ENCODE measurements around the gene ACTN1. TPM values are rescaled to one million over a fixed set of nuclear protein-coding genes. Genes with fewer than 3 reads are reported as not detected.

Gene ACTN1
- total and polyA plus RNA-seq, 2 experiments from 2014 or later = 121 to 280 TPM

DNA sequence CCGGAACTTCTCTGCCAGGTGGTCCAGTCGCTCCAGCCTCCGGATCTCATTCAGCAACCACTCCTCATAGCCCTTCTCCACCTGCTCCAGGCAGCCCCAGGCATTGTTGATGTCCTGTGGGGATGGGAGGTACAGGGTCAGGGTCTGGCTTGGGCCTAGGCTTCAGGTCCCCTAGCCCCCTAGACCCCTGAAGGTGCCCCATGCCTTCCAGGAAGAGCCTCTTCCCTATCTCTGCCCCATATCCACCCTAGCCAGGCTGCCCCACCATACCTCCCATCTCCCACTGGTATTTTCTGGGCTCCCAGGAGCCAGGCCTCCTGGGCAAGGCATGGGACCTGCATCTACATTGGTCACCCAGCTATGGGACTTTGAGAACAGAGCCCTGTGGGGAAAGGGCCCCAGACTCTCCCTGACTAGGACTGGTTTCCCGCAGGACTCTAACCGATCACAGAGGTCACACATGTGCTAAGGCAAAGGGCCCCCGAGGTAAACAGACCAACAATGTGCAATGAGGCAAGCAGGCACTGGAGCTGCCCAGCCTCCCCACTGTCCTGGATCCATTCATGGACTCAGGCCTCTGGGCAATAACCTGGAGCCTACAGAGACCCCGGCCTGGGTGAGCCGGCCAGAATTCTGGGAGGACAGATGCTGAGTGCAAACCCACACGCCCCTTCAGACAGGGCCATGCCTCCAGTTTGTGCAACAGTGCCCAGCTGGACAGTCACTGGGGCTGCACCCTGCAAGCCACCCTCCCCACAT, 88.8 kb downstream of the ACTN1 start:
- Histone ChIP-seq H3K27me3 (ENCODE audit: insufficient read depth) (no peaks in the 10 kb centered on the region), H3F3A (replicated peaks; ENCODE audit: low read depth) (no peaks in the 10 kb centered on the region), H3K4me3 (no peak overlapping the region), H3K4me1 (ENCODE audit: insufficient read depth) (no peaks in the 10 kb centered on the region), H3K9me2 (ENCODE audit: insufficient read depth) (no peaks in the 10 kb centered on the region), H4K20me1 (replicated peaks; ENCODE audit: insufficient read depth) (peaks cover 4% of the 10 kb centered on the region; the same call in 1 of the 2 replicates), H2AFZ (no peak overlapping the region), H3K36me3 (ENCODE audit: insufficient read depth) (peaks cover 35% of the 10 kb centered on the region), H3K4me2 (no peak overlapping the region), H3K79me2 (replicated peaks; ENCODE audit: insufficient read depth) (no peaks in the 10 kb centered on the region), H3K27ac (ENCODE audit: low read depth) (no peak overlapping the region)
- TF ChIP-seq NANOG (IDR thresholded peaks at IDR 0.05; ENCODE audit: borderline replicate concordance) = no peak
- TF ChIP-seq, protein P1, sequence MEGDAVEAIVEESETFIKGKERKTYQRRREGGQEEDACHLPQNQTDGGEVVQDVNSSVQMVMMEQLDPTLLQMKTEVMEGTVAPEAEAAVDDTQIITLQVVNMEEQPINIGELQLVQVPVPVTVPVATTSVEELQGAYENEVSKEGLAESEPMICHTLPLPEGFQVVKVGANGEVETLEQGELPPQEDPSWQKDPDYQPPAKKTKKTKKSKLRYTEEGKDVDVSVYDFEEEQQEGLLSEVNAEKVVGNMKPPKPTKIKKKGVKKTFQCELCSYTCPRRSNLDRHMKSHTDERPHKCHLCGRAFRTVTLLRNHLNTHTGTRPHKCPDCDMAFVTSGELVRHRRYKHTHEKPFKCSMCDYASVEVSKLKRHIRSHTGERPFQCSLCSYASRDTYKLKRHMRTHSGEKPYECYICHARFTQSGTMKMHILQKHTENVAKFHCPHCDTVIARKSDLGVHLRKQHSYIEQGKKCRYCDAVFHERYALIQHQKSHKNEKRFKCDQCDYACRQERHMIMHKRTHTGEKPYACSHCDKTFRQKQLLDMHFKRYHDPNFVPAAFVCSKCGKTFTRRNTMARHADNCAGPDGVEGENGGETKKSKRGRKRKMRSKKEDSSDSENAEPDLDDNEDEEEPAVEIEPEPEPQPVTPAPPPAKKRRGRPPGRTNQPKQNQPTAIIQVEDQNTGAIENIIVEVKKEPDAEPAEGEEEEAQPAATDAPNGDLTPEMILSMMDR (conservative IDR thresholded peaks at IDR 0.05; ENCODE audit: low read depth in 2 of 2) = no peak
- TF ChIP-seq JUNB (IDR thresholded peaks at IDR 0.05; ENCODE audit: unreplicated experiment) = no peak
- TF ChIP-seq, protein P2, sequence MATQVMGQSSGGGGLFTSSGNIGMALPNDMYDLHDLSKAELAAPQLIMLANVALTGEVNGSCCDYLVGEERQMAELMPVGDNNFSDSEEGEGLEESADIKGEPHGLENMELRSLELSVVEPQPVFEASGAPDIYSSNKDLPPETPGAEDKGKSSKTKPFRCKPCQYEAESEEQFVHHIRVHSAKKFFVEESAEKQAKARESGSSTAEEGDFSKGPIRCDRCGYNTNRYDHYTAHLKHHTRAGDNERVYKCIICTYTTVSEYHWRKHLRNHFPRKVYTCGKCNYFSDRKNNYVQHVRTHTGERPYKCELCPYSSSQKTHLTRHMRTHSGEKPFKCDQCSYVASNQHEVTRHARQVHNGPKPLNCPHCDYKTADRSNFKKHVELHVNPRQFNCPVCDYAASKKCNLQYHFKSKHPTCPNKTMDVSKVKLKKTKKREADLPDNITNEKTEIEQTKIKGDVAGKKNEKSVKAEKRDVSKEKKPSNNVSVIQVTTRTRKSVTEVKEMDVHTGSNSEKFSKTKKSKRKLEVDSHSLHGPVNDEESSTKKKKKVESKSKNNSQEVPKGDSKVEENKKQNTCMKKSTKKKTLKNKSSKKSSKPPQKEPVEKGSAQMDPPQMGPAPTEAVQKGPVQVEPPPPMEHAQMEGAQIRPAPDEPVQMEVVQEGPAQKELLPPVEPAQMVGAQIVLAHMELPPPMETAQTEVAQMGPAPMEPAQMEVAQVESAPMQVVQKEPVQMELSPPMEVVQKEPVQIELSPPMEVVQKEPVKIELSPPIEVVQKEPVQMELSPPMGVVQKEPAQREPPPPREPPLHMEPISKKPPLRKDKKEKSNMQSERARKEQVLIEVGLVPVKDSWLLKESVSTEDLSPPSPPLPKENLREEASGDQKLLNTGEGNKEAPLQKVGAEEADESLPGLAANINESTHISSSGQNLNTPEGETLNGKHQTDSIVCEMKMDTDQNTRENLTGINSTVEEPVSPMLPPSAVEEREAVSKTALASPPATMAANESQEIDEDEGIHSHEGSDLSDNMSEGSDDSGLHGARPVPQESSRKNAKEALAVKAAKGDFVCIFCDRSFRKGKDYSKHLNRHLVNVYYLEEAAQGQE (IDR thresholded peaks at IDR 0.05; ENCODE audit: unreplicated experiment) = no peak
- TF ChIP-seq, protein P3, sequence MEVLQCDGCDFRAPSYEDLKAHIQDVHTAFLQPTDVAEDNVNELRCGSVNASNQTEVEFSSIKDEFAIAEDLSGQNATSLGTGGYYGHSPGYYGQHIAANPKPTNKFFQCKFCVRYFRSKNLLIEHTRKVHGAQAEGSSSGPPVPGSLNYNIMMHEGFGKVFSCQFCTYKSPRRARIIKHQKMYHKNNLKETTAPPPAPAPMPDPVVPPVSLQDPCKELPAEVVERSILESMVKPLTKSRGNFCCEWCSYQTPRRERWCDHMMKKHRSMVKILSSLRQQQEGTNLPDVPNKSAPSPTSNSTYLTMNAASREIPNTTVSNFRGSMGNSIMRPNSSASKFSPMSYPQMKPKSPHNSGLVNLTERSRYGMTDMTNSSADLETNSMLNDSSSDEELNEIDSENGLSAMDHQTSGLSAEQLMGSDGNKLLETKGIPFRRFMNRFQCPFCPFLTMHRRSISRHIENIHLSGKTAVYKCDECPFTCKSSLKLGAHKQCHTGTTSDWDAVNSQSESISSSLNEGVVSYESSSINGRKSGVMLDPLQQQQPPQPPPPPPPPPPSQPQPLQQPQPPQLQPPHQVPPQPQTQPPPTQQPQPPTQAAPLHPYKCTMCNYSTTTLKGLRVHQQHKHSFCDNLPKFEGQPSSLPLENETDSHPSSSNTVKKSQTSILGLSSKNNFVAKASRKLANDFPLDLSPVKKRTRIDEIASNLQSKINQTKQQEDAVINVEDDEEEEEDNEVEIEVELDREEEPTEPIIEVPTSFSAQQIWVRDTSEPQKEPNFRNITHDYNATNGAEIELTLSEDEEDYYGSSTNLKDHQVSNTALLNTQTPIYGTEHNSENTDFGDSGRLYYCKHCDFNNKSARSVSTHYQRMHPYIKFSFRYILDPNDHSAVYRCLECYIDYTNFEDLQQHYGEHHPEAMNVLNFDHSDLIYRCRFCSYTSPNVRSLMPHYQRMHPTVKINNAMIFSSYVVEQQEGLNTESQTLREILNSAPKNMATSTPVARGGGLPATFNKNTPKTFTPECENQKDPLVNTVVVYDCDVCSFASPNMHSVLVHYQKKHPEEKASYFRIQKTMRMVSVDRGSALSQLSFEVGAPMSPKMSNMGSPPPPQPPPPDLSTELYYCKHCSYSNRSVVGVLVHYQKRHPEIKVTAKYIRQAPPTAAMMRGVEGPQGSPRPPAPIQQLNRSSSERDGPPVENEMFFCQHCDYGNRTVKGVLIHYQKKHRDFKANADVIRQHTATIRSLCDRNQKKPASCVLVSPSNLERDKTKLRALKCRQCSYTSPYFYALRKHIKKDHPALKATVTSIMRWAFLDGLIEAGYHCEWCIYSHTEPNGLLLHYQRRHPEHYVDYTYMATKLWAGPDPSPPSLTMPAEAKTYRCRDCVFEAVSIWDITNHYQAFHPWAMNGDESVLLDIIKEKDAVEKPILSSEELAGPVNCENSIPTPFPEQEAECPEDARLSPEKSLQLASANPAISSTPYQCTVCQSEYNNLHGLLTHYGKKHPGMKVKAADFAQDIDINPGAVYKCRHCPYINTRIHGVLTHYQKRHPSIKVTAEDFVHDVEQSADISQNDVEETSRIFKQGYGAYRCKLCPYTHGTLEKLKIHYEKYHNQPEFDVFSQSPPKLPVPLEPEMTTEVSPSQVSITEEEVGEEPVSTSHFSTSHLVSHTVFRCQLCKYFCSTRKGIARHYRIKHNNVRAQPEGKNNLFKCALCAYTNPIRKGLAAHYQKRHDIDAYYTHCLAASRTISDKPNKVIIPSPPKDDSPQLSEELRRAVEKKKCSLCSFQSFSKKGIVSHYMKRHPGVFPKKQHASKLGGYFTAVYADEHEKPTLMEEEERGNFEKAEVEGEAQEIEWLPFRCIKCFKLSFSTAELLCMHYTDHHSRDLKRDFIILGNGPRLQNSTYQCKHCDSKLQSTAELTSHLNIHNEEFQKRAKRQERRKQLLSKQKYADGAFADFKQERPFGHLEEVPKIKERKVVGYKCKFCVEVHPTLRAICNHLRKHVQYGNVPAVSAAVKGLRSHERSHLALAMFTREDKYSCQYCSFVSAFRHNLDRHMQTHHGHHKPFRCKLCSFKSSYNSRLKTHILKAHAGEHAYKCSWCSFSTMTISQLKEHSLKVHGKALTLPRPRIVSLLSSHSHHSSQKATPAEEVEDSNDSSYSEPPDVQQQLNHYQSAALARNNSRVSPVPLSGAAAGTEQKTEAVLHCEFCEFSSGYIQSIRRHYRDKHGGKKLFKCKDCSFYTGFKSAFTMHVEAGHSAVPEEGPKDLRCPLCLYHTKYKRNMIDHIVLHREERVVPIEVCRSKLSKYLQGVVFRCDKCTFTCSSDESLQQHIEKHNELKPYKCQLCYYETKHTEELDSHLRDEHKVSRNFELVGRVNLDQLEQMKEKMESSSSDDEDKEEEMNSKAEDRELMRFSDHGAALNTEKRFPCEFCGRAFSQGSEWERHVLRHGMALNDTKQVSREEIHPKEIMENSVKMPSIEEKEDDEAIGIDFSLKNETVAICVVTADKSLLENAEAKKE (CRISPR knock-in tag; IDR thresholded peaks at IDR 0.05) = no peak
- TF ChIP-seq EZH2phosphoT487 (IDR thresholded peaks at IDR 0.05; ENCODE audit: unreplicated experiment) = no peak
- TF ChIP-seq ZNF331 (CRISPR knock-in tag; IDR thresholded peaks at IDR 0.05; ENCODE audit: low read depth) = no peak
- no peak for TF ChIP-seq EZH2 (IDR thresholded peaks at IDR 0.05; ENCODE audit: low read depth, unreplicated experiment)
- no peak for TF ChIP-seq POLR2AphosphoS5 (IDR thresholded peaks at IDR 0.05; ENCODE audit: low read depth)
- TF ChIP-seq CREB1 (CRISPR knock-in tag; IDR thresholded peaks at IDR 0.05; ENCODE audit: low read depth) = no peak
- TF ChIP-seq ZNF114 (CRISPR knock-in tag; IDR thresholded peaks at IDR 0.05) = no peak
- TF ChIP-seq, protein P4, sequence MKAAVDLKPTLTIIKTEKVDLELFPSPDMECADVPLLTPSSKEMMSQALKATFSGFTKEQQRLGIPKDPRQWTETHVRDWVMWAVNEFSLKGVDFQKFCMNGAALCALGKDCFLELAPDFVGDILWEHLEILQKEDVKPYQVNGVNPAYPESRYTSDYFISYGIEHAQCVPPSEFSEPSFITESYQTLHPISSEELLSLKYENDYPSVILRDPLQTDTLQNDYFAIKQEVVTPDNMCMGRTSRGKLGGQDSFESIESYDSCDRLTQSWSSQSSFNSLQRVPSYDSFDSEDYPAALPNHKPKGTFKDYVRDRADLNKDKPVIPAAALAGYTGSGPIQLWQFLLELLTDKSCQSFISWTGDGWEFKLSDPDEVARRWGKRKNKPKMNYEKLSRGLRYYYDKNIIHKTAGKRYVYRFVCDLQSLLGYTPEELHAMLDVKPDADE (IDR thresholded peaks at IDR 0.05) = no peak
- TF ChIP-seq STAT1 (IDR thresholded peaks at IDR 0.05; ENCODE audit: unreplicated experiment) = no peak
- H3K27me3 Mint-ChIP-seq (ENCODE audit: insufficient read depth, low read depth, poor library complexity) = peaks cover 7% of the 10 kb centered on the region
- DNase-seq (ENCODE audit: low spot score) (no peak), ATAC-seq (no peak)
- H3K9me3 Mint-ChIP-seq = no peaks in the 10 kb centered on the region; the same call in 2 of the 3 replicates
- H3K36me3 Mint-ChIP-seq (ENCODE audit: low read depth) = peaks cover 93% of the 10 kb centered on the region
- no peak overlapping the region for H3K4me3 Mint-ChIP-seq
- no peak overlapping the region for H3K27ac Mint-ChIP-seq
- peaks cover 2% of the 10 kb centered on the region; the same call in 1 of the 3 replicates for H3K4me1 Mint-ChIP-seq
